HUES6 (cell line): ENCODE measurements around the gene EPB41L4B.
A peak's percentile ranks its signal among the peaks of the same experiment; 100 is the strongest.

Source experiments
- H3K27ac ChIP-seq: 2 replicates; pipeline ENCODE4 v1.7.0; 2013; ENCODE audit warnings: low read depth, mild to moderate bottlenecking, low read length, inconsistent platforms
- H3K27me3 ChIP-seq: 2 replicates; pipeline ENCODE4 v1.6.1; 2013; ENCODE audit warnings: low read length; ENCODE audit not compliant: control insufficient read depth, insufficient read depth
- H3K36me3 ChIP-seq: 2 replicates; pipeline ENCODE4 v1.6.1; 2013; ENCODE audit warnings: low read length; ENCODE audit not compliant: control insufficient read depth, insufficient read depth
- H3K4me1 ChIP-seq: 2 replicates; pipeline ENCODE4 v1.6.1; 2013; ENCODE audit warnings: low read length; ENCODE audit not compliant: control insufficient read depth, insufficient read depth
- H3K4me3 ChIP-seq: 2 replicates; pipeline ENCODE4 v1.5.1; 2013; ENCODE audit warnings: low read depth, low read length
- H3K9ac ChIP-seq: one replicate; pipeline ENCODE4 v1.6.1; 2013; ENCODE audit warnings: mild to moderate bottlenecking, low read length
- H3K9me3 ChIP-seq: 2 replicates; pipeline ENCODE4 v1.6.1; 2013; ENCODE audit warnings: low read depth, low read length; ENCODE audit not compliant: control insufficient read depth, insufficient read depth

The EPB41L4B gene

DNA sequence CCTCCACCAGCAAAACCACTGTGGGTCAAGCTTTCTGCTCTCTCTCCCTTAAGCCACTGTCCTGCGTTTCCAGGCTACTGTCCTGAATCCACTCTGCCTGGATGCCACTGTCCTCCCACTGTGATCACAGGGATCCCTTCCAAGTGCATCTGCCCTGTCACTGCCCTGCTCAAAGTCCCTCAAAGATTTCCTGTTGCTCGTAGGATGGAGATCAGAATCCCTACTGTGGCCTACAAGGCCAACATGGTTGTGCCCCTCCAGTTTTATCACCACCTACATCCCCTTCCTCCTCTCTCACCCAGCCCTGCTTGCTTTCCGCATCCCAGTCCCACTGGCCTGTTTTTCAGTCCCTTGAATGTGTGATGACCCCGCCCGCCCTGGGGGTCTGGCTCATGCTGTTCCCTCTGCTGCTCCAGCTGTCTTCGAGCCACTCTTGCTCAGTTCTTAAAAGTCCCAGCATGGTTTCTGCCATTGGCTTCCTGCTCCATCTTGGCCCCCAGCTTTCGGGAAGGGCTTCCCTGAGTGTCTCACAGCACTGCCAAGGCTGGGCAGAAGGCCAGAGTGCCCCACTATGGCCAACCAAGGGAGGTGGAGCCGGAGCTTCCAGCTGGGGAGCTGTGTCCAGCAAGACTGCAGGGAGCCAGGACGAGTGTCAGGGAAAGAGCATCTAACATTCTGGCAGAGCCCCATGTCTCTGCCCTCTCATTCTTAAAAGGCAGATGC, 140.9 kb downstream of the EPB41L4B start:
- Histone ChIP-seq H3K4me1 (no peaks in the 10 kb centered on the region), H3K27ac (no peak overlapping the region), H3K9ac (no peak overlapping the region), H3K9me3 (no peaks in the 10 kb centered on the region), H3K36me3 (no peaks in the 10 kb centered on the region), H3K4me3 (no peak overlapping the region), H3K27me3 (no peaks in the 10 kb centered on the region)

DNA sequence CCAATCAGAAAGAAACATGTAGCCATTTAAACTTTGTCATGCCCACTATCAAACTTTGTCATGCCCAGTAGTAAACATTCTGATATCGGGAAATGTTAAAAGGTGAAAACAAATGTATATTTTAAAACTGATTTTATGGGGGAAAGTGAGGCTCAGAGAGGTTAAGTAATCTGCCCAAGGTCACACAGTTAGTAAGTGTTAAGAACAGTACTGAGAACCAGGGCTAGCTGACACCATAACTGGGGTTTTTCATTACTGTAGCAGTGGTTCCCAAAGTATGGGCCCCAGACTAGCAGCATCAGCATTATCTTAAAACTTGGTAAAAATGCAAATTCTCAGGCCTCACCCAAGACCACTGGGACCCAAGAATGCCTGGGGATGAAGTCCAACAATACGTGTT, 143.9 kb downstream of the EPB41L4B start:
- no peak overlapping the region for H3K9ac ChIP-seq
- no peaks in the 10 kb centered on the region for H3K27me3 ChIP-seq
- no peak overlapping the region for H3K27ac ChIP-seq
- H3K4me1 ChIP-seq, result no peaks in the 10 kb centered on the region
- no peaks in the 10 kb centered on the region for H3K36me3 ChIP-seq
- H3K9me3 ChIP-seq, result no peaks in the 10 kb centered on the region
- H3K4me3 ChIP-seq, result no peak overlapping the region

- H3K36me3 ChIP-seq, result no peaks in the 10 kb centered on the region
- H3K4me1 ChIP-seq, result no peaks in the 10 kb centered on the region
- H3K27me3 ChIP-seq, result no peaks in the 10 kb centered on the region
- no peak overlapping the region for H3K9ac ChIP-seq
- H3K4me3 ChIP-seq, result no peak overlapping the region
- H3K9me3 ChIP-seq, result no peaks in the 10 kb centered on the region
- H3K27ac ChIP-seq, result no peak overlapping the region
Measured at GRCh38 chr9:109176386-109176785, 144.5 kb downstream of the EPB41L4B start.

GRCh38 chr9:109172935-109173334, 147.9 kb downstream of the EPB41L4B start:
- Histone ChIP-seq H3K9me3 (no peaks in the 10 kb centered on the region), H3K4me3 (no peak overlapping the region), H3K9ac (no peak overlapping the region), H3K27ac (no peak overlapping the region), H3K27me3 (peaks cover 5% of the 10 kb centered on the region), H3K4me1 (no peaks in the 10 kb centered on the region), H3K36me3 (no peaks in the 10 kb centered on the region)

DNA sequence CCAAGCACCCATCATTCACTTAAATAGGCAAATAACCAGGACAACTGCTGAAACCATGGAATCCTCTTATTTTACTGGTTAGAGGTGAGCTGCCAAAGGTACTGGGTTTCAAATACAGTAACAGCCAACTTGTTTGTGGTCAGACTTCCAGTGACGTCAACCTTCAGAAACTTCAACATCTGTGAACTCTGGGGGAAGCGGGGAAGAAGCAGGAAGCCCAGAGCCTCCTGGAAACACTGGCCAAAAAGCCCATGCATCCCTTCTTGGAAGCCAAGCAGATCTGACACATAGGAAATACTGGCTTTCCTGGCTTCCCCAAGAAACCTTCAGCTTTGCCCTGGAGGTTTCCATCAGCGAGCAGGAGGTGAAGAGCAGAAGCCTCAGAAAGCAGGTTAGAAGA, 148.9 kb downstream of the EPB41L4B start:
- Histone ChIP-seq H3K9me3 (no peaks in the 10 kb centered on the region), H3K27ac (no peak overlapping the region), H3K9ac (no peak overlapping the region), H3K4me3 (no peak overlapping the region), H3K27me3 (peaks cover 14% of the 10 kb centered on the region), H3K4me1 (no peaks in the 10 kb centered on the region), H3K36me3 (no peaks in the 10 kb centered on the region)

DNA sequence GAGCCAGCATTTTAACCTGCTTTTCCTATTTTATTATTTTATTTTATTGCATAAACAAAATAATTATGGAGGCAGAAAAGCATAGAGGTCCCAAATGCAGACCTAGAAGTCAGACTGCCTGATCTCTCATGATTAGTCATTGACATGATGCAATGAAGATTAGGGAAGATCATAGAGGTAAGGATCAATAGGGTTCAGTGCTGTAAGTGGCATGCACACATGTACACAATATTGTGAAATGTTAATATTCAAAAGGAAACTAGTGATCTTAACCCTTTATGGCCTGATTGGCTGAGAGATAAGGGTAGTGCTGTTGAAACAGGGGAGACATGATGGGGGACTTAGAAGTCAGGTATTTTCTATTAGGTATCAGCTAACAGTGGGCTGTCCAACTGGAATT, 152.7 kb downstream of the EPB41L4B start:
- no peaks in the 10 kb centered on the region for H3K9me3 ChIP-seq
- H3K4me1 ChIP-seq, result peaks cover 9% of the 10 kb centered on the region
- peaks cover 47% of the 10 kb centered on the region for H3K27me3 ChIP-seq
- no peaks in the 10 kb centered on the region for H3K36me3 ChIP-seq
- H3K4me3 ChIP-seq, result no peak overlapping the region
- H3K9ac ChIP-seq, result no peak overlapping the region
- no peak overlapping the region for H3K27ac ChIP-seq

GRCh38 chr9:109167716-109168115, 153.1 kb downstream of the EPB41L4B start:
- Histone ChIP-seq H3K36me3 (no peaks in the 10 kb centered on the region), H3K27ac (no peak overlapping the region), H3K27me3 (peaks cover 47% of the 10 kb centered on the region), H3K9ac (no peak overlapping the region), H3K9me3 (no peaks in the 10 kb centered on the region), H3K4me1 (peaks cover 9% of the 10 kb centered on the region), H3K4me3 (peak overlapping the region; percentile 58; the same call in 1 of the 2 replicates)

- peaks cover 47% of the 10 kb centered on the region for H3K27me3 ChIP-seq
- peaks cover 9% of the 10 kb centered on the region for H3K4me1 ChIP-seq
- H3K9me3 ChIP-seq, result no peaks in the 10 kb centered on the region
- no peak within 1 kb of the TSS for H3K9ac ChIP-seq
- H3K36me3 ChIP-seq, result no peaks in the 10 kb centered on the region
- H3K27ac ChIP-seq, result no peak within 1 kb of the TSS
- H3K4me3 ChIP-seq, result peak within 1 kb of the TSS; percentile 58
Measured at GRCh38 chr9:109166771-109167601, 153.9 kb downstream of the EPB41L4B start, which contains the start of gene FRRS1L. Gene FRRS1L, minus strand, starts transcription at chr9:109167249. Its CDS starts 111 bp downstream, at chr9:109167138.

- peaks cover 9% of the 10 kb centered on the region for H3K4me1 ChIP-seq
- H3K27me3 ChIP-seq, result peaks cover 47% of the 10 kb centered on the region
- no peak overlapping the region for H3K9ac ChIP-seq
- H3K27ac ChIP-seq, result no peak overlapping the region
- H3K36me3 ChIP-seq, result no peaks in the 10 kb centered on the region
- H3K4me3 ChIP-seq, result peak overlapping the region; percentile 58
- H3K9me3 ChIP-seq, result no peaks in the 10 kb centered on the region
Measured at GRCh38 chr9:109166171-109166770, 154.6 kb downstream of the EPB41L4B start.

GRCh38 chr9:109164042-109164441, 156.8 kb downstream of the EPB41L4B start:
- no peak overlapping the region for H3K27ac ChIP-seq
- H3K36me3 ChIP-seq, result no peaks in the 10 kb centered on the region
- H3K27me3 ChIP-seq, result peaks cover 47% of the 10 kb centered on the region
- H3K9me3 ChIP-seq, result no peaks in the 10 kb centered on the region
- H3K9ac ChIP-seq, result no peak overlapping the region
- H3K4me3 ChIP-seq, result no peak overlapping the region
- H3K4me1 ChIP-seq, result peaks cover 9% of the 10 kb centered on the region

GRCh38 chr9:109163194-109163593, 157.7 kb downstream of the EPB41L4B start:
- peaks cover 9% of the 10 kb centered on the region for H3K4me1 ChIP-seq
- peaks cover 45% of the 10 kb centered on the region for H3K27me3 ChIP-seq
- H3K9me3 ChIP-seq, result no peaks in the 10 kb centered on the region
- H3K36me3 ChIP-seq, result no peaks in the 10 kb centered on the region
- no peak overlapping the region for H3K9ac ChIP-seq
- no peak overlapping the region for H3K27ac ChIP-seq
- no peak overlapping the region for H3K4me3 ChIP-seq
